Osteocyte (in vitro differentiated cells): ENCODE results near the gene GPR132. TPM values are rescaled to one million over a fixed set of nuclear protein-coding genes. Genes with fewer than 3 reads are reported as not detected.
"Not testable (repeated sequence)": the region's sequence is repeated elsewhere in the genome, so short reads cannot be mapped to it uniquely, and the experiment has no call there.

Experiments
- DNase-seq: peaks from one replicate; pipeline ENCODE4 v3.0.0; 2021; ENCODE audit warnings: mixed read lengths; ENCODE audit not compliant: unreplicated experiment; ENCODE audit errors: extremely low spot score
- H3K27ac Mint-ChIP-seq: one replicate; pipeline ENCODE4 v1.8.0; 2021; ENCODE audit warnings: mild to moderate bottlenecking, mixed read lengths; ENCODE audit not compliant: unreplicated experiment
- H3K27me3 Mint-ChIP-seq: one replicate; pipeline ENCODE4 v1.8.0; 2021; ENCODE audit warnings: mixed read lengths; ENCODE audit not compliant: unreplicated experiment
- H3K36me3 Mint-ChIP-seq: one replicate; pipeline ENCODE4 v1.8.0; 2021; ENCODE audit warnings: mixed read lengths; ENCODE audit not compliant: unreplicated experiment
- H3K4me1 Mint-ChIP-seq: one replicate; pipeline ENCODE4 v1.8.0; 2021; ENCODE audit warnings: mixed read lengths; ENCODE audit not compliant: unreplicated experiment
- H3K4me3 Mint-ChIP-seq: one replicate; pipeline ENCODE4 v1.8.0; 2021; ENCODE audit warnings: mild to moderate bottlenecking, moderate library complexity, mixed read lengths; ENCODE audit not compliant: unreplicated experiment
- H3K9me3 Mint-ChIP-seq: one replicate; pipeline ENCODE4 v1.8.0; 2021; ENCODE audit warnings: mixed read lengths; ENCODE audit not compliant: unreplicated experiment
- total RNA-seq: library from RNA; stranded (reverse); gene quantifications from 2 replicates; pipeline ENCODE4 v1.2.1, GENCODE V29; 2021
- TF ChIP-seq, protein P1 (sequence below): fragments of 200-600 bp; sonication (generic); IDR thresholded peaks from 2 replicates; pipeline ENCODE4 v1.5.0; 2021; ENCODE audit warnings: antibody characterized with exemption, mild to moderate bottlenecking, moderate library complexity

The GPR132 gene
- total RNA-seq, 1 donor from 2014 or later = 0.24 TPM

DNA sequence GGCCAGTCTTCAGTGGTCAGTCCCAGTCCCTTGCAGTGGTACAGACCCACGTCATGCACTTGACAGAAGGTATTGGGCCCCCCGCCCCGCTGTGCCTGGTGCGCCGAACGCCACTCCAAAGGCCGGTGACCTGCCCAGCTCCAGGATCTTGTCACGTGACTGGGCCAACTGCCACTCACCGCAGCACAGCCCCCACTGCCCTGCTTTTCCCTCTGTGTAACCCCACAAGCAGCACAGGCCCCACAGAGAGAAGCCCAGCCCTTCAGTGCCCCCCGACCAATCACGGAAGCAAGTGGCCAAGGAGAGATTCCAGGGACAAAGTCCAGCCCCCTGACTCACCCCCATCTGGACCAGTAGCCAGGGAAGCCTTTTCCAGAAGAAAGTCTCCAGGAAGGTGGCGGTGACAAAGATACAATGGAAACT is 498 bp downstream of the GPR132 start:
- no peak for DNase-seq
- H3K4me3 Mint-ChIP-seq = no peak overlapping the region
- H3K27ac Mint-ChIP-seq = no peak overlapping the region
- no peaks in the 10 kb centered on the region for H3K9me3 Mint-ChIP-seq
- peaks cover 6% of the 10 kb centered on the region for H3K4me1 Mint-ChIP-seq
- TF ChIP-seq, protein P1, sequence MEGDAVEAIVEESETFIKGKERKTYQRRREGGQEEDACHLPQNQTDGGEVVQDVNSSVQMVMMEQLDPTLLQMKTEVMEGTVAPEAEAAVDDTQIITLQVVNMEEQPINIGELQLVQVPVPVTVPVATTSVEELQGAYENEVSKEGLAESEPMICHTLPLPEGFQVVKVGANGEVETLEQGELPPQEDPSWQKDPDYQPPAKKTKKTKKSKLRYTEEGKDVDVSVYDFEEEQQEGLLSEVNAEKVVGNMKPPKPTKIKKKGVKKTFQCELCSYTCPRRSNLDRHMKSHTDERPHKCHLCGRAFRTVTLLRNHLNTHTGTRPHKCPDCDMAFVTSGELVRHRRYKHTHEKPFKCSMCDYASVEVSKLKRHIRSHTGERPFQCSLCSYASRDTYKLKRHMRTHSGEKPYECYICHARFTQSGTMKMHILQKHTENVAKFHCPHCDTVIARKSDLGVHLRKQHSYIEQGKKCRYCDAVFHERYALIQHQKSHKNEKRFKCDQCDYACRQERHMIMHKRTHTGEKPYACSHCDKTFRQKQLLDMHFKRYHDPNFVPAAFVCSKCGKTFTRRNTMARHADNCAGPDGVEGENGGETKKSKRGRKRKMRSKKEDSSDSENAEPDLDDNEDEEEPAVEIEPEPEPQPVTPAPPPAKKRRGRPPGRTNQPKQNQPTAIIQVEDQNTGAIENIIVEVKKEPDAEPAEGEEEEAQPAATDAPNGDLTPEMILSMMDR = no peak
- peaks cover 2% of the 10 kb centered on the region for H3K27me3 Mint-ChIP-seq
- H3K36me3 Mint-ChIP-seq = no peaks in the 10 kb centered on the region

DNA sequence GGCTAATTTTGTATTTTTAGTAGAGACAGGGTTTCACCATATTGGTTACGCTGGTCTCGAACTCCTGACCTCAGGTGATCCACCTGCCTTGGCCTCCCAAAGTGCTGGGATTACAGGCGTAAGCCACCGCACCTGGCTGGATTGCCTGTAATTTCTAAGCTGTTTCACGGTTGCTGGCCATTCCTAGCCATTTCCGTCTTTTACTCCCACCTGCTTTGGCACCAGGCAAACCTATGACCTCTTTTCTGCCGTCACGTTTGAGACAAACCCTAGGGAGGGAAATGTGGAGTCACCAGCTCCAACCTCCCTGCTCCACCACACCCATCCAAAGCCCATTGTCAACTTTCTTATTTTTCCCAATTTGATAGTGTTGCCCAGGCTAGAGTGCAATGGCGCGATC is 1.2 kb downstream of the GPR132 start:
- Mint-ChIP-seq H3K4me3 (no peak overlapping the region), H3K27me3 (peaks cover 2% of the 10 kb centered on the region), H3K4me1 (peaks cover 6% of the 10 kb centered on the region), H3K9me3 (no peaks in the 10 kb centered on the region), H3K27ac (no peak overlapping the region), H3K36me3 (no peaks in the 10 kb centered on the region)
- TF ChIP-seq, protein P1 = no peak
- no peak for DNase-seq

DNA sequence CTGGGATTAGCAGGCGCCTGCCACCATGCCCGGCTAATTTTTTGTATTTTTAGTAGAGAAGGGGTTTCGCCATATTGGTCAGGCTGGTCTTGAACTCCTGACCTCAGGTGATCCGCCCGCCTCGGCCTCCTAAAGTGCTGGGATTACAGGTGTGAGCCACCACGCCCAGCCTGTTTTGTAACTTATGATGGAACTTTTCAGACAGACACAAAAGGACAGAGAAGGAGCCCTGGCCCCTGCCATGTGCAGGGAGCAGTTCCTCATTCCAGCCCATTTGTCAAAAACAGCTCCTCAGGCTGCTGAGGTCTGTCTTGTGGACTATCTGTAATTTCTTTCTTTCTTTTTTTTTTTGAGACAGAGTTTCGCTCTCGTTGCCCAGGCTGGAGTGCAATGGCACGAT is 1.7 kb downstream of the GPR132 start:
- not testable (repeated sequence) for H3K4me3 Mint-ChIP-seq, H3K9me3 Mint-ChIP-seq, H3K27ac Mint-ChIP-seq, H3K36me3 Mint-ChIP-seq, H3K4me1 Mint-ChIP-seq, H3K27me3 Mint-ChIP-seq, DNase-seq

DNA sequence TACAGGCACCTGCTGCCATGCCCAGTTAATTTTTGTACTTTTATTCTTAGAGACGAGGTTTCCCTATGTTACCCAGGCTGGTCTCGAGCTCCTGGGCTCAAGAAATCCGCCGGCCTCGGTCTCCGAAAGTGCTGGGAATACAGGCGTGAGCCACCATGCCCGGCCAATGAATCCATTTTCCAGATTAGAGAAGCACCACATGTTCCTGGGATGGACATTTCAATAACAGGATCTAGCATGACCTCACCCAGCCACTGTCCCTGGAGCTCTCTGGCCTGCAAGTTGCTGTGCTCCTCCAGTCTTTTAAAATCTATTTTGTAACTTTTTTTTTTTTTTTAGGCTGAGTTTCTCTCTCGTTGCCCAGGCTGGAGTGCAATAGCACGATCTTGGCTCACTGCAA is 2.2 kb downstream of the GPR132 start:
- Mint-ChIP-seq H3K27ac (no peak overlapping the region), H3K36me3 (no peaks in the 10 kb centered on the region)

DNA sequence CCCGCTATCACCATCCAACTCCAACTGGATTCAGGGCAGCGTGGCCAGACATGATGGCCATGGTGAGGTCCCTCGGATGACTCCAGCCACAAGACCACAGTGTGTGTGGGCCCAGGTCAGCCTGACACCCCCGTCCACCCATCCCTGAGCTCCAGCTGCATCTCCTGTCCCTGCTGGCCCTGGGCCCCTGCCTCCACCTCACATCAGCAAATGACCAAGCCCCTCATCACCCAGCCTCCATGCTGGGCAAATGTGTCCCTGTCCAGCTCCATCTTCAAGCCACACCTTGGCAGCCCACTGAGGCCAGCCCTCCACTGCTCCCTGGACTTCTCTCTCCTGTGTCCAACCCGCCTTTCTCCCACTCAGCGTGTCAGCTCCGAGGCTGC is 3.2 kb downstream of the GPR132 start:
- Mint-ChIP-seq H3K4me3 (no peak overlapping the region), H3K27me3 (peaks cover 2% of the 10 kb centered on the region), H3K9me3 (no peaks in the 10 kb centered on the region), H3K36me3 (no peaks in the 10 kb centered on the region), H3K27ac (no peak overlapping the region), H3K4me1 (peaks cover 2% of the 10 kb centered on the region)
- TF ChIP-seq, protein P1 = no peak
- no peak for DNase-seq

More for the DNA sequence above, 2.2 kb downstream of the GPR132 start:
- H3K9me3 Mint-ChIP-seq = no peaks in the 10 kb centered on the region
- H3K4me3 Mint-ChIP-seq = no peak overlapping the region
- TF ChIP-seq, protein P1 = no peak
- peaks cover 6% of the 10 kb centered on the region for H3K4me1 Mint-ChIP-seq
- H3K27me3 Mint-ChIP-seq = peaks cover 2% of the 10 kb centered on the region
- DNase-seq = no peak

DNA sequence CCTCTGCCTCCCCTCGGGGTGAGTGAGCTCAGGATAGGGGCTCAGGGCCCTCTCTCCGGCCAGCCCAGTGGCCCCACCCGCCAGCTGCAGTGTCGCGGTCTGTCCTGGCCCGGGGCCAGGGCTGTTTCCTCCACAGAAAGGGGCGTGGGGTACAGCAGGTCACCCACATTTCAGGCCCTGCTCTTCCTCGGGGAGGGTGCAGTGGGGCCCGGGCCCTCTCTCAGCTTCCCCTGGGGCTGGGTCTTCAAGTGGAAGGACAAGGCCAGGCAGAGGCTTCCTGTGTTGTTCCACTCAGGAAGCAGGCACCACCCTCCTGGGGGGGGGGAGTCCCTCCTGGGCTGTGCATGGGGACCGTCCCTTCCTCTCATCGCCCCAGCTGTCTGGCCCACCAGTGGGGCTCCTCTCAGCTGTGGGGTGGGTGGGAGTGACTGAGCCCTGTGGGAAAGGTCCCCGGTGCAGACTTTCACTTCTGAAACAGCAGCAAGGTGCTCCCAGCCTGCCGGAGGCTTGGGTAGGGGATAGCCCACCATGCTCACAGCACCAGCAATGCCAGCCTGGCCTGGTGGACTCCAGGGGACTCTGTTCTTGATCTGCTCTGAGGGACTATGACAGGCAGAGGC is 3.7 kb downstream of the GPR132 start:
- H3K27ac Mint-ChIP-seq = no peak overlapping the region
- H3K9me3 Mint-ChIP-seq = no peaks in the 10 kb centered on the region
- peaks cover 2% of the 10 kb centered on the region for H3K4me1 Mint-ChIP-seq
- no peaks in the 10 kb centered on the region for H3K36me3 Mint-ChIP-seq
- TF ChIP-seq, protein P1 = no peak
- H3K4me3 Mint-ChIP-seq = no peak overlapping the region
- peaks cover 2% of the 10 kb centered on the region for H3K27me3 Mint-ChIP-seq
- DNase-seq = no peak
